ENCODE measurements around the gene EXOC4. TPM values are rescaled to one million over a fixed set of nuclear protein-coding genes. Genes with fewer than 3 reads are reported as not detected.

The EXOC4 gene
- total and polyA plus RNA-seq, 2 donors (not counting 1 experiment from before 2014, with no cell fraction given), result 79.6 to 158 TPM

DNA sequence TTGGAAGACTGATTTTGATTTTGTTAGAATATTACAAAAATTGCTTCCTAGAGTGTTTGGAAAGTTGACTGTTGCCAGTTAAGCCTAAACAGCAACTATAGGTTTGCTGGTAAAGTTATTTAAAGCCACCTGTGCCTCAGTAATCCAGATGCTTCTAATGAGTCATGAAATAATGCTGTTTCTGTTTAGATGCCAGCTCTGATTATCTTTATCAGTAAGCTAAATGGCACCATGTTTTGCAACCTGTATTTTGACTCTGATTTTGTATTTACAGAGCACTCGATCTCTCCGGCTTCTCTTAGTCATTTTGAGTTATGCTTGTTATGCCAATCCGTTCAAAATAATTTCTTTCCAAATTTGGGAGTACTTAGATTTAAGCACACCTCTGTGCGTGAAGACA lies 366.1 kb downstream of the EXOC4 start:
- no peak overlapping the region for H3K9ac ChIP-seq (ENCODE audit: insufficient read depth, low read length)
- H2AFZ ChIP-seq (ENCODE audit: low read length), result no peak overlapping the region
- no peaks in the 10 kb centered on the region for H3K9me3 ChIP-seq (ENCODE audit: control insufficient read depth, insufficient read depth, low read depth, low read length)
- no peaks in the 10 kb centered on the region for H4K20me1 ChIP-seq (ENCODE audit: control insufficient read depth, extremely low read depth, insufficient read depth, low read length)
- DNase-seq (ENCODE audit: low read depth in 2 of 2), result no peak
- H3K27ac ChIP-seq (ENCODE audit: insufficient read depth, low read length), result no peak overlapping the region
- no peaks in the 10 kb centered on the region for H3K79me2 ChIP-seq (ENCODE audit: control insufficient read depth, insufficient read depth, low read length)
- no peaks in the 10 kb centered on the region for H3K36me3 ChIP-seq (ENCODE audit: control insufficient read depth, insufficient read depth, low read length)
- no peak for TF ChIP-seq EZH2 (IDR thresholded peaks at IDR 0.05; ENCODE audit: low read length, missing control alignments)
- TF ChIP-seq, protein P1, sequence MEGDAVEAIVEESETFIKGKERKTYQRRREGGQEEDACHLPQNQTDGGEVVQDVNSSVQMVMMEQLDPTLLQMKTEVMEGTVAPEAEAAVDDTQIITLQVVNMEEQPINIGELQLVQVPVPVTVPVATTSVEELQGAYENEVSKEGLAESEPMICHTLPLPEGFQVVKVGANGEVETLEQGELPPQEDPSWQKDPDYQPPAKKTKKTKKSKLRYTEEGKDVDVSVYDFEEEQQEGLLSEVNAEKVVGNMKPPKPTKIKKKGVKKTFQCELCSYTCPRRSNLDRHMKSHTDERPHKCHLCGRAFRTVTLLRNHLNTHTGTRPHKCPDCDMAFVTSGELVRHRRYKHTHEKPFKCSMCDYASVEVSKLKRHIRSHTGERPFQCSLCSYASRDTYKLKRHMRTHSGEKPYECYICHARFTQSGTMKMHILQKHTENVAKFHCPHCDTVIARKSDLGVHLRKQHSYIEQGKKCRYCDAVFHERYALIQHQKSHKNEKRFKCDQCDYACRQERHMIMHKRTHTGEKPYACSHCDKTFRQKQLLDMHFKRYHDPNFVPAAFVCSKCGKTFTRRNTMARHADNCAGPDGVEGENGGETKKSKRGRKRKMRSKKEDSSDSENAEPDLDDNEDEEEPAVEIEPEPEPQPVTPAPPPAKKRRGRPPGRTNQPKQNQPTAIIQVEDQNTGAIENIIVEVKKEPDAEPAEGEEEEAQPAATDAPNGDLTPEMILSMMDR (conservative IDR thresholded peaks at IDR 0.05 in 1 of 2, IDR thresholded peaks at IDR 0.05 in 1 of 2; ENCODE audit: low read depth in 1 of 2, low read length in 2 of 2), result no peak
- no peaks in the 10 kb centered on the region for H3K4me1 ChIP-seq (ENCODE audit: control insufficient read depth, extremely low read depth, insufficient read depth, low read length)
- no peaks in the 10 kb centered on the region for H3K27me3 ChIP-seq (ENCODE audit: control insufficient read depth, insufficient read depth, low read length)
- no peak overlapping the region for H3K4me3 ChIP-seq (replicated peaks in 1 of 4; ENCODE audit: control extremely low read depth in 1 of 4, insufficient read depth in 1 of 4, low read depth in 3 of 4, low read length in 4 of 4)
- H3K4me2 ChIP-seq (ENCODE audit: extremely low read depth, insufficient read depth, low read length), result no peak overlapping the region

DNA sequence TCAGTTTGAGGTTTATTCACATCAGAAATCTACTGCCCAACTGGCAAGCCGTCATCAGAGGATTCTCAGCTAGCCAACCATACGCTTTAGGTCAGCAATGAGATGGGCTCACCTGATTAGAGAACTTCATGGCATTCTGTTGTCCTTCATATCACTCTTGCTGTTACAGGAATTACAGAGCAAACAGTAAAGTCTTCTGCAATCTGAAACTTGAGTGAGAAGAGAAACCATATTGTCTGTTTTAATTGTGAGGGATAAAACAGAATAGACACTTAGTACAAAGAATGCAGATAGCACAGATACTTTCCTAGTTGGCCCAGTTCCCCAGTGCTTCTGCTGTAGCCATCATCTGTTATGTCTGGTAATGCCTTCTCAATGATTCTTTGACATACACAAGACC lies 366.6 kb downstream of the EXOC4 start:
- Histone ChIP-seq H3K27ac (ENCODE audit: insufficient read depth, low read length) (no peak overlapping the region), H3K4me1 (ENCODE audit: control insufficient read depth, extremely low read depth, insufficient read depth, low read length) (no peaks in the 10 kb centered on the region), H2AFZ (ENCODE audit: low read length) (no peak overlapping the region), H3K9ac (ENCODE audit: insufficient read depth, low read length) (no peak overlapping the region), H3K79me2 (ENCODE audit: control insufficient read depth, insufficient read depth, low read length) (no peaks in the 10 kb centered on the region), H3K4me2 (ENCODE audit: extremely low read depth, insufficient read depth, low read length) (no peak overlapping the region), H3K4me3 (replicated peaks in 1 of 4; ENCODE audit: control extremely low read depth in 1 of 4, insufficient read depth in 1 of 4, low read depth in 3 of 4, low read length in 4 of 4) (no peak overlapping the region), H3K36me3 (ENCODE audit: control insufficient read depth, insufficient read depth, low read length) (no peaks in the 10 kb centered on the region), H4K20me1 (ENCODE audit: control insufficient read depth, extremely low read depth, insufficient read depth, low read length) (no peaks in the 10 kb centered on the region), H3K27me3 (ENCODE audit: control insufficient read depth, insufficient read depth, low read length) (no peaks in the 10 kb centered on the region), H3K9me3 (ENCODE audit: control insufficient read depth, insufficient read depth, low read depth, low read length) (no peaks in the 10 kb centered on the region)
- DNase-seq (ENCODE audit: low read depth in 2 of 2), result no peak
- TF ChIP-seq EZH2 (IDR thresholded peaks at IDR 0.05; ENCODE audit: low read length, missing control alignments), result no peak
- TF ChIP-seq, protein P1 (conservative IDR thresholded peaks at IDR 0.05 in 1 of 2, IDR thresholded peaks at IDR 0.05 in 1 of 2; ENCODE audit: low read depth in 1 of 2, low read length in 2 of 2), result no peak

DNA sequence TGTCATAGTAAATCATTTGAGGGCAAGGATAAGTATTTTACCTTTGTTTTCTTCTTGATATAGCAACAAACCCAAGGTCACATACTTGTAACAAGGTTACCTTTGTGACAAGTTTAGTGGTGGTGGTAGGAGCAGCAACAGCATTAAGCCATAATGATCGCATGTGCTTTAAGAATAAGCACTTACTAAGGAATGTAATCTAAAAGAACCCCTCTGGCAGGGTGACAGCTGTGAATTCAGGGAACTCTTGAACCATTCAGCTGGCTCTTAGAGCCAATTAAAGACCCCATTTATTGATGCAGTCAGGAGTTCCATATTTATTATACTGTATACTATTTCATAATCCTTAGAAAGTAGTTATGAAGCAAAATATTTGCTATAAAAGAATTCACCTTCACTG lies 370.8 kb downstream of the EXOC4 start:
- no peak overlapping the region for H2AFZ ChIP-seq (ENCODE audit: low read length)
- no peaks in the 10 kb centered on the region for H3K79me2 ChIP-seq (ENCODE audit: control insufficient read depth, insufficient read depth, low read length)
- H3K27me3 ChIP-seq (ENCODE audit: control insufficient read depth, insufficient read depth, low read length), result no peaks in the 10 kb centered on the region
- no peaks in the 10 kb centered on the region for H4K20me1 ChIP-seq (ENCODE audit: control insufficient read depth, extremely low read depth, insufficient read depth, low read length)
- DNase-seq (ENCODE audit: low read depth in 2 of 2), result no peak
- H3K4me3 ChIP-seq (replicated peaks in 1 of 4; ENCODE audit: control extremely low read depth in 1 of 4, insufficient read depth in 1 of 4, low read depth in 3 of 4, low read length in 4 of 4), result no peak overlapping the region
- H3K9me3 ChIP-seq (ENCODE audit: control insufficient read depth, insufficient read depth, low read depth, low read length), result no peaks in the 10 kb centered on the region
- H3K36me3 ChIP-seq (ENCODE audit: control insufficient read depth, insufficient read depth, low read length), result no peaks in the 10 kb centered on the region
- no peak overlapping the region for H3K27ac ChIP-seq (ENCODE audit: insufficient read depth, low read length)
- H3K4me1 ChIP-seq (ENCODE audit: control insufficient read depth, extremely low read depth, insufficient read depth, low read length), result no peaks in the 10 kb centered on the region
- H3K9ac ChIP-seq (ENCODE audit: insufficient read depth, low read length), result no peak overlapping the region
- TF ChIP-seq, protein P1 (conservative IDR thresholded peaks at IDR 0.05 in 1 of 2, IDR thresholded peaks at IDR 0.05 in 1 of 2; ENCODE audit: low read depth in 1 of 2, low read length in 2 of 2), result no peak
- TF ChIP-seq EZH2 (IDR thresholded peaks at IDR 0.05; ENCODE audit: low read length, missing control alignments), result no peak
- H3K4me2 ChIP-seq (ENCODE audit: extremely low read depth, insufficient read depth, low read length), result no peak overlapping the region

Measured in fibroblast of lung (primary cell).